ENCODE results near the gene SLC39A5.

DNA sequence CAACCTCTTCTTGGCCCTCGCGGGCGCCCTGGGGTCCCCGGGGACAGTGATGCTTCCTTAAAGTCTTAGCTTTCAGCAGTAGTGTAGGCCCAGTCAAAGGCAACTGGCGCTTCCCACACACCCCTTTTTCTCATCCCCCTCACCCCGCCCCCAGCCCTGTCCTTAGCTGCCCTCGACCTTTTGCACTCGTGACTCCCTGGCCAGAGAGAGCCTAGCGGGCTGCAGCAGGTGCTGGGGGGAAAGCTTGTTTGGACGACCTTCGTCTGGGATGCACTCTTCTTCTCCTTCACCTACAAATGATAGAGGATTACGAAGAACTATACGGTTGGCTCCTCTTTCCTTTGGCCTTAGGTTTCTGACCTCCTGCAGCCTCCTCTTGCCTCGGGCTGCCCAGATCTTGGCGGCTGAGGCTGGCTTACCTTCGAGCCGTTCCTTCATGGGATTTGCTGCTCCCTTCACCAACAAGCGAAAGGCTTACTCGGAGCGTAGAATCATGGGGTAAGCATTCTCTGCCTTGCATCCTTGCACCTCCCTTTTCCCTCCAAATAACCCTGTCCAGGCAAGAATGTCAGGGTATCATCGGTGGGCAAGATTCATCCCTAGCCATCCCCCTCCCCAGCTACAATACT, 37.7 kb downstream of the SLC39A5 start:
- TF ChIP-seq CTCF (IDR thresholded peaks at IDR 0.05), result no peak
- TF ChIP-seq POLR2AphosphoS5 (IDR thresholded peaks at IDR 0.05; ENCODE audit: insufficient read depth in 1 of 2, low read depth in 1 of 2), result no peak
- TF ChIP-seq POLR2A (IDR thresholded peaks at IDR 0.05), result no peak
